Measurements from ENCODE around the gene ENOX2. TPM values are rescaled to one million over a fixed set of nuclear protein-coding genes. Genes with fewer than 3 reads are reported as not detected.

Gene ENOX2
- total RNA-seq, 4 donors from 2014 or later = 9.3 to 20.7 (median 15.4) TPM

- TF ChIP-seq EP300 (IDR thresholded peaks at IDR 0.05) = no peak
- TF ChIP-seq, protein P1, sequence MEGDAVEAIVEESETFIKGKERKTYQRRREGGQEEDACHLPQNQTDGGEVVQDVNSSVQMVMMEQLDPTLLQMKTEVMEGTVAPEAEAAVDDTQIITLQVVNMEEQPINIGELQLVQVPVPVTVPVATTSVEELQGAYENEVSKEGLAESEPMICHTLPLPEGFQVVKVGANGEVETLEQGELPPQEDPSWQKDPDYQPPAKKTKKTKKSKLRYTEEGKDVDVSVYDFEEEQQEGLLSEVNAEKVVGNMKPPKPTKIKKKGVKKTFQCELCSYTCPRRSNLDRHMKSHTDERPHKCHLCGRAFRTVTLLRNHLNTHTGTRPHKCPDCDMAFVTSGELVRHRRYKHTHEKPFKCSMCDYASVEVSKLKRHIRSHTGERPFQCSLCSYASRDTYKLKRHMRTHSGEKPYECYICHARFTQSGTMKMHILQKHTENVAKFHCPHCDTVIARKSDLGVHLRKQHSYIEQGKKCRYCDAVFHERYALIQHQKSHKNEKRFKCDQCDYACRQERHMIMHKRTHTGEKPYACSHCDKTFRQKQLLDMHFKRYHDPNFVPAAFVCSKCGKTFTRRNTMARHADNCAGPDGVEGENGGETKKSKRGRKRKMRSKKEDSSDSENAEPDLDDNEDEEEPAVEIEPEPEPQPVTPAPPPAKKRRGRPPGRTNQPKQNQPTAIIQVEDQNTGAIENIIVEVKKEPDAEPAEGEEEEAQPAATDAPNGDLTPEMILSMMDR (IDR thresholded peaks at IDR 0.05) = no peak
- no peak for TF ChIP-seq POLR2A (IDR thresholded peaks at IDR 0.05)
- TF ChIP-seq POLR2AphosphoS5 (IDR thresholded peaks at IDR 0.05) = no peak
- ATAC-seq = no peak
- no peaks in the 10 kb centered on the region for H3K27me3 ChIP-seq
- H3K27ac ChIP-seq = no peak overlapping the region
- H3K4me3 ChIP-seq = no peak overlapping the region
- no peaks in the 10 kb centered on the region for H3K9me3 ChIP-seq
- H3K4me1 ChIP-seq = no peaks in the 10 kb centered on the region
- no peaks in the 10 kb centered on the region for H3K36me3 ChIP-seq
- 40 to 55% methylated on average over 1 of the region's 2 CpGs for WGBS, 2 donors (ENCODE audit: low coverage in 1 of 2)
These were observed 156.2 kb downstream of the ENOX2 start for GRCh38 chrX:130746709-130747342.

GRCh38 chrX:130746077-130746476, 156.9 kb downstream of the ENOX2 start:
- no peaks in the 10 kb centered on the region for H3K4me1 ChIP-seq
- no peaks in the 10 kb centered on the region for H3K27me3 ChIP-seq
- no peak overlapping the region for H3K4me3 ChIP-seq
- no peaks in the 10 kb centered on the region for H3K36me3 ChIP-seq
- no peak for ATAC-seq
- WGBS, 2 donors (ENCODE audit: low coverage in 1 of 2) = 56 to 62% methylated on average over 2 to 3 of the region's 3 CpGs
- TF ChIP-seq POLR2AphosphoS5 (IDR thresholded peaks at IDR 0.05) (no peak), POLR2A (IDR thresholded peaks at IDR 0.05) (no peak), EP300 (IDR thresholded peaks at IDR 0.05) (no peak)
- TF ChIP-seq, protein P1 (IDR thresholded peaks at IDR 0.05) = no peak
- no peak overlapping the region for H3K27ac ChIP-seq
- no peaks in the 10 kb centered on the region for H3K9me3 ChIP-seq

DNA sequence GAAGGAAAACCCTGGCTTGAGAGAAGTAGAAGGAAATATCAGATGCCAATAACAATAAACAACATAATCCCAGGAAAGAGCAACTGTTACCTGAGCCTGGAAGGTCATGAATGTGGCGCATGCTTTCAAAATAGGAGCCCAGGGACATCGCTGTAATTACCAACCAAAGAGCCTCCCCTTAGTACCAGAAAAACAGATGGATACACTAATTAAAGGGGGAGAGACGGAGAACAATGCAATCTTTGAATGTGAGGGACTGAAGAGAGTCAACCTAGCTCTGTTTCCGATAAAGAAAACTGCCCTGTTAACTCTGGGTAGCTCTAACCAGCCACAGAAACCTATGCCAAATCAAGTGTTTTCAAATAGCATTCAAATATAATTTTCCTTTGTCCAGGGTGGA, 161.4 kb downstream of the ENOX2 start:
- H3K4me3 ChIP-seq = no peak overlapping the region
- no peak overlapping the region for H3K27ac ChIP-seq
- no peak for ATAC-seq
- no peaks in the 10 kb centered on the region for H3K9me3 ChIP-seq
- no peaks in the 10 kb centered on the region for H3K36me3 ChIP-seq
- TF ChIP-seq POLR2AphosphoS5 (IDR thresholded peaks at IDR 0.05) (no peak), EP300 (IDR thresholded peaks at IDR 0.05) (no peak), POLR2A (IDR thresholded peaks at IDR 0.05) (no peak)
- TF ChIP-seq, protein P1 (IDR thresholded peaks at IDR 0.05) = no peak
- WGBS, 2 donors (ENCODE audit: low coverage in 1 of 2) = 46 to 88% methylated on average over 3 to 4 of the region's 4 CpGs
- no peaks in the 10 kb centered on the region for H3K27me3 ChIP-seq
- no peaks in the 10 kb centered on the region for H3K4me1 ChIP-seq

DNA sequence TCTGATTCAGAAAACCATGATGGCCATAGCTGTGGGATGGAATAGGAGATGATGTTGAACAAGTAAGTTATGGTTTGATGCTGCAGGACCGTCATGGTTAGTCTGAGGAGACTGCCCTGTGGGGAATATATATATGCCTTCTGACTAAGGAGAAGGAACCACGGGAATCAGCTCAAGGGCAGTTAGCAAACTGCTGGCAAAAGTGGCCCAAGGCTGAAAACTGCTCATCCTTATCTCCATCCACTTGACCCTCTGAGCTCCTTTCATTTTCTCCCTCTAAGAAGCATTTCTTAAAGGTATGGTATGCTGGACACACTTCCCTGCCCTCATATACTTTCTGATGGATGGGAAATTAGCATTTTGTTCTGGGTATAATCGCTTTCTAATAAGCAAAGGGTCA, 161.9 kb downstream of the ENOX2 start:
- 90 to 100% methylated on average over 1 to 2 of the region's 3 CpGs for WGBS, 2 donors (ENCODE audit: low coverage in 1 of 2)
- Histone ChIP-seq H3K9me3 (no peaks in the 10 kb centered on the region), H3K4me1 (no peaks in the 10 kb centered on the region), H3K36me3 (no peaks in the 10 kb centered on the region), H3K27ac (no peak overlapping the region), H3K27me3 (no peaks in the 10 kb centered on the region), H3K4me3 (no peak overlapping the region)
- no peak for ATAC-seq
- TF ChIP-seq POLR2A (IDR thresholded peaks at IDR 0.05) (no peak), POLR2AphosphoS5 (IDR thresholded peaks at IDR 0.05) (no peak), EP300 (IDR thresholded peaks at IDR 0.05) (no peak)
- TF ChIP-seq, protein P1 (IDR thresholded peaks at IDR 0.05) = no peak

GRCh38 chrX:130738638-130739195, 164.3 kb downstream of the ENOX2 start:
- Histone ChIP-seq H3K9me3 (no peaks in the 10 kb centered on the region), H3K4me3 (no peak overlapping the region), H3K27me3 (no peaks in the 10 kb centered on the region), H3K27ac (no peak overlapping the region), H3K36me3 (no peaks in the 10 kb centered on the region), H3K4me1 (no peaks in the 10 kb centered on the region)
- WGBS, 2 donors (ENCODE audit: low coverage in 1 of 2) = 70 to 79% methylated on average over 2 to 5 of the region's 5 CpGs
- TF ChIP-seq POLR2A (IDR thresholded peaks at IDR 0.05) (no peak), POLR2AphosphoS5 (IDR thresholded peaks at IDR 0.05) (no peak), EP300 (IDR thresholded peaks at IDR 0.05) (no peak)
- TF ChIP-seq, protein P1 (IDR thresholded peaks at IDR 0.05) = no peak
- ATAC-seq = no peak

All from gastroesophageal sphincter (tissue), 4 donors.